ENCODE measurements around the gene PALD1.

PALD1 gene

DNA sequence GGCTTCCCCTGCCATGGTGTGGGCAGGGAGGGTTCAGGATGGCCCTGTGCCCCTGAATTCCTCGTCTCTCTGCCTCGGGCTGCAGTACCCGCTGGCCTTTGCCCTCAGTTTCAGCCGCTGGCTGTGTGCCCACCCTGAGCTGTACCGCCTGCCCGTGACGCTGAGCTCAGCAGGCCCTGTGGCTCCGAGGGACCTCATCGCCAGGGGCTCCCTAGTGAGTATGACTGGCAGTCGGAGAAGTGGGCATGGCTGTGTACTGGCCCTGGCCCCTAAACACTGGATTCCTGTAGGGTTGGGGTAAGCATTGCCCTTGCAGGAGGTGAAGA lies 59.6 kb downstream of the PALD1 start:
- no peak for DNase-seq

DNA sequence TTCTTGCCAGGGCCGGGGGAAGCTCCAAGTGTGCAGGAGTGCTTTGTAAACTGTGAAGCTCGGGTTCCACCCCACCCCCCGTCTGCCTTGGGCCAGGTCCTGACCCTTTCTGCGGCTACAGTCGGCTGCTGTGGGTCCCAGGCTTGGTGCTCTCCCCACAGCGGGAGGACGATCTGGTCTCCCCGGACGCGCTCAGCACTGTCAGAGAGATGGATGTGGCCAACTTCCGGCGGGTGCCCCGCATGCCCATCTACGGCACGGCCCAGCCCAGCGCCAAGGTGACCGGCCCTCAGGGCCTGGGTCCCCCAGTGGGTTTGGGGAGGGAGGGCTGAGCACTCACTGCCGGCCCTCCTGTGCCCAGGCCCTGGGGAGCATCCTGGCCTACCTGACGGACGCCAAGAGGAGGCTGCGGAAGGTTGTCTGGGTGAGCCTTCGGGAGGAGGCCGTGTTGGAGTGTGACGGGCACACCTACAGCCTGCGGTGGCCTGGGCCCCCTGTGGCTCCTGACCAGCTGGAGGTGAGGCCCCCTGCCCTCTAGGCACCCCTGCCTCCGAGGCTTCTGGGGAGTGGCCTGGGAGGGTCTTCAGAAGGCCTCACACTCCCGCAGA lies 60.3 kb downstream of the PALD1 start:
- no peak for DNase-seq

DNA sequence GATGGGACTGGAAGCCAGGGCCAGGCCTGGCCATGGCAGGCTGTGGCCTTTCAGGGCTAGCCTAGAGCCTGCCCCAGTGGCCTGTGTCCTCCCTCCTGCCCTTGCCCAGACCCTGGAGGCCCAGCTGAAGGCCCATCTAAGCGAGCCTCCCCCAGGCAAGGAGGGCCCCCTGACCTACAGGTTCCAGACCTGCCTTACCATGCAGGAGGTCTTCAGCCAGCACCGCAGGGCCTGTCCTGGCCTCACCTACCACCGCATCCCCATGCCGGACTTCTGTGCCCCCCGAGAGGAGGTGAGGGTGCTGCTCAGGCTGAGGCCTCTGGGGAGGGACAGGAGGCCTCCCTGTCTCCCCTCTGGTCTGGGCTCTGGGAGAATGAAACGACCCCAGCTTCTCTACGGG lies 60.9 kb downstream of the PALD1 start:
- DNase-seq = no peak

DNA sequence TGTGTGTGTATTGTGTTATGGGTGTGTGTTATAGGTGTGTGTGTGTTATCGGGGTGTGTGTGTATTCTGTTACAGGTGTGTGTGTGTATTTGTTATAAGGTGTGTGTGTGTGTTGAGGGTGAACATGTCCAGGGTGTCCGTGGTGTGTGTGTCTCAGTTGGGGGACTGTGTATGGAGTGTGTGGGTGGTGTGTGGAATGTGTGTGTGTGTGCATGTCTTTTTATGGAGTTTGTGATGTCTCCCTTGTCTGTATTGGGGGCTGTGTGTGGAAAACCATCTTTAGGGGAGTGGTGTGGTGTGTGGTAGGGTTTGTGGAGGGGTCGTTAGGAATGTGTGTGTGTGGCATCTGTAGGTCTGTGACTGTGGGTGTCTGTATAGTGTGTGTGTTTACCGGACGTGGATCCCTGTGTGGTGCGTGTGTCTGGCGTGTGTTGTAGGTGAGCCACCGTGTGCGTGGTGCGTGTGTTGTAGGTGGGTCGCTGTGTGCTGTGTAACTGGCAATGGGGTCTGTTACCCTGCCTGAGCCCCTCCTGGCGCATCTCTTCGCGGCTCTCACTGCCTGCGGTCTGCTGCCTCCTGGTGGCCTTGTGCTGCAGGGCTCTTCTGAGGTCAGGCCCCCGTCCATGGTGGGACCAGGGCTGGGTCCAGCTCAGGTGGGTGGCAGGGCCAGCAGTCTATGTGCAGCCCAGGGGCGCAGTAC lies 61.7 kb downstream of the PALD1 start:
- DNase-seq = no peak

DNA sequence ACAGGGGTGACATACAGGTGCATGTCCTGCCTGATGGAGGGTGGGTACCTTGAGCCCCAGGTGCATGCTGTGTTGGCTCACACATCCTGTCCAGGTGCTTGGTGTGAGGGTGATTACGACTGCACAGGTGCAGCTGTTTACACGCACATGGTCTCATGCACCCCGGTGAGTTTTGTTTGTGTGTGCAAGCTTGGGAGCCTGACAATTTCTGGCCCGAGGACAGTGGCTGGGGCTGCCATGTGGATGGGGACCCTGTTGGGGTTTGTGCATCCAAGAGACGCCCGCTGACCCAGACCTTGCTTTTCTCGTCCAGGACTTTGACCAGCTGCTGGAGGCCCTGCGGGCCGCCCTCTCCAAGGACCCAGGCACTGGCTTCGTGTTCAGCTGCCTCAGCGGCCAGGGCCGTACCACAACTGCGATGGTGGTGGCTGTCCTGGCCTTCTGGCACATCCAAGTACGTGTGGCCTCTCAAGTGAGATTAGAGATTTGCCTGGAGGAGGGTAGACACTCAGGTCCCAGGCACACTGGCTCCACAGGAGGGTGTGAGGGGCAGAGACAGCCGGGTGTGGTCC lies 62.3 kb downstream of the PALD1 start:
- no peak for DNase-seq

DNA sequence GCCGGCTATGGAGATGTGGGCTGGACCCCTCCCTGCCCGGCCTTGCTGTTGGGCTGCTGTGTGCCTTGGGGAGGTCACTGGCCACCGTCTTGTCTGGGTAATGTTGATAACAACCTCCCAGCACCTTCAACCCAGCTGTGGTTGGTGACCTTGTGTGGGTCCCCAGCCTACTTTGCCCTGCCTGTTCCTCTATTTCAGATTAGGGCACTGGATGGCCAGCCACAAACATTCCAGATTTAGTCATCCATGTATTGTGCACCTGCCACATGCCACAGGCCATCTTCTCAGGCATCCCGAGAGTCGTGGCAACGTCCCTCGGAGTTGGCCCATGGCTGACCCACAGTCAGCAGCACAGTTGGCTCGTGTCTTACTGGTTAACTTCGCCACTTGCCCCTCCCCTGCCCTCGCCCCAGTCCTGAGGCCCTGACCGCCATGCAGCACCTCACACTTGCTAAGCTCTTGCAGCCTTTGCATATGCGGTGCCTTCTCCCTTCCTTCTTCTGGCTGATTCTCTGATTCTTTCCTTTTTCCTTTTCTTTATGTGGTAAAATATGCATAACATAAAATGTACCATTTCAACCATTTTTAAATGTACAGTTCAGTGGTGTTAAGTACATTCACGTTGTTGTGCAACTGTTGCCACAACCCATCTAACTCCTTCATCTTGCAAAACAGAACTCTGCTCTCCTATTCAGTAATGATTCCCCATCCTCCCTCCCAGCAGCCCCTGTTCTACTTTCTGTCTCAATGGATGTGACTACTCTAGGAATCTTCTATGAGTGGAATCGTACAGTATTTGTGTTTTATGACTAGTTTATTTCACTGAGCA lies 63.4 kb downstream of the PALD1 start:
- no peak for DNase-seq

DNA sequence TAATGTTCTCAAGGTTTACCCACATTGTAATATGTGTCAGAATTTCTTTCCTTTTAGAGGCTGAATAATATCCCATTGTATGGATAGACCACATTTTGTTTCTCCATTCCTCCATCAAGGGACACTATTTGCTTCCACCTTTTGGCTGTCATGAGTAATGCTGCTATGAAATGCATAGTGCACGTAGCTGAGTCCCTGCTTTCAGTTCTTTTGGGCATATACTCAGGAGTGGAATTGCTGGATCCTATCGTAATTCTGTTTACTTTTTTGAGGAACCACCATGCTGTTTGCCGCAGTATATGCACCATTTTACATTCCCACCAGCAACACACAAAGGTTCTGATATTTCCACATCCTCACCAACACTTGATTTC lies 64.0 kb downstream of the PALD1 start:
- DNase-seq = no peak

DNA sequence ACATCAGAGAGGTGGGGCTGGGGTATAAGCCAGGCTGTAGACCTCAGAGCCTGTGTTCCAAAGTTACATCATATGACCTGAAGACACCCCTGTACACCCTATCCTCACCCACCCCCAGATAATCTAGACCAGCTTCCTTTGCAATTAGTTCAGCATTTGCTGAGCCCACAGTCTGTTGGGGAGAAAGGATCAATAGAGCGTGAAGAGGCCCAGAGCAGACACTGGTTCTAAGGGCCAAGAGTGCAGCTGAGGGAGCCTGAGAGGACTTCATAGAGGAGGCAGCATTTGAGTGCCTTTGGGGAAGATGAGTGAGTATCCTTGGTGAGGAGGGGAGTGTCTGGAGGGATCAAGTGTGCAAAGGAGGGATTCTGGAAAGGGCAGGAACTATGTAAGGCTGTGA lies 65.3 kb downstream of the PALD1 start:
- DNase-seq = no peak

DNA sequence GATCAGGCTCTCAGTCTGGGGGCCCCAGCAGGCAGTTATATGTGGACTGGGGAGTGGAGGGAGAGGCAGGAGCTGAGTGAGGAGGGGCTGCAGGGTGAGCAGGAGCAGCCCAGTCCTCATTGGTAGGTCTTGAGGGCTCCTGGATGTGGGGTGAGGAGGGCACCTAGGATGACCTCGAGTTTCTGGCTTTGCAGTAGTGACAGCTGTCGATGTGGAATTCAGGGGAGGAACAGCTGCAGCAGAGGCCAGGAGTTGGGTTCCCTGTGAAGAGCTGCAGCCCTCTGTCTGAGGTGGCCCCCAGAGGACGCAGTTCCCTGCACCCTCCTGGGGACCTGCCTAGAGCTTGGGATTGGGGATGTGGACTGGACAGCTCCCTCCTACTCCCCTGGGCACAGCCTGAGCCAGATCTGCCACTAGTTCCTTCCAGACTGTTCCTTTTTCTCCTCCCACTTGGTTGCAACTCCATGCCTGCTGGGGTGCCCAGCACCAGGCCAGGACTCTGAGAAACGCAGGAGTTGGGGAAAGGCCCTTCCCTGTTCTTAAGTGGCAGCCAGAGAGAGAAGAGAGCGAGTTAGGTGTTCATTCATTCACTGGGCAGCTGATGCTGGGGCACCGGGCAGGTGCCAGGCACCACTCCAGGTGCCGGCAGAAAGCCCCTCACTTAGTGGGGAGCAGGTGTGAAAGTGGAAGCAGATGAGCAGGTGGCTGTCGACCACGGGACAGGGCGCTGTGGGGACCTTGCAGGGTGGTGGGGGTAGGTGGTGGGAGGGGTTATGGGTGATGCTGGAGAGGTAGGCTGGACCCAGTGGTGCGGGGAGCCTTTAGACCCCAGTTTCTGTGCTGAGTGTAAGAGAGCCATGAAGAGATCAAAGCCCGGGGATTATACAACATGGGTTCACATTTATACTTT lies 66.1 kb downstream of the PALD1 start:
- DNase-seq = no peak

DNA sequence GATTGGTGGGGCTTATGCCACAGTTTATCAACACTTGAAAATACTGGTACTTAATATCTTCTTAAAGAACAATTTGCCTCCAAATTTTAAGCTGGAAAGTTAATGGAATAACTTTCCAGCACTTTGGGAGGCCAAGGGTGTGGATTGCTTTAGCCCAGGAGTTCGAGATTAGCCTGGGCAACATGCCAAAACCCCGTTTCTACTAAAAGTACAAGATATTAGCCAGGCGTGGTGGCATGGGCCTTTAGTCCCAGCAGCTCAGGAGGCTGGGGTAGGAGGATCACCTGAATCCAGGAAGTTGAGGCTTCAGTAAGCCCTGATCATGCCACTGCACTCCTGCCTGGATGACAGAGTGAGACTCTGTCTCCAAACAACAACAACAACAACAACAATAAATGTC lies 68.0 kb downstream of the PALD1 start:
- DNase-seq = no peak

DNA sequence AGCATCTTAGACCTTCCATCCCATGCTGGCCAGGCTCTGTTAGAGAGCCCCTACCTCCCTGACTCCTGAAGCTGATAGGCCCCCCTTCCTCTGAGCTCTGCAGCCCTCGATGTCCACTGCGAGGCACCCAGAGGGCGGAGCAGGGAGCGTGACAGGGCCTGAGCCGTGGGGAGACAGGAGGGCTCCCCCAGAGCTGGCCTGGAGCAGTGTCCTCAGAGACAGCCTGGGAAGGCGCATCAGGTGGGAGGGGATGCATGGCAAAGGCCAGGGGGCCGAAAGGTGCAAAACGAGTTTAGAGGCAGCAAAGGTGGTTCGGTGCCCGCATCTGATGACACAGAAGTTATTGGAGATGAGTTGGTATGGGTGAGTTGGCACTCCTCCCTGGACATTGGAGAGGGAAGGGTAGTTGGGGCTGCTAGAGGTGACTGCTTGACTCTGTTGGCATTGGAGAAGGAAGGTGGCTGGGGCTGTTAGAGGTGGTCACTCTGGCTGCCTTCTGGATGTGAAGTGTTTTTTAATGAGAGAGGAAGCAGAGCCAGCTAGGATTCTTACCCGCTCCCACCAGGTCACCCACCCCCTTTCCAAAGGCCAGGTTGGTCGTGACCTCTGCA lies 70.9 kb downstream of the PALD1 start:
- DNase-seq = no peak

DNA sequence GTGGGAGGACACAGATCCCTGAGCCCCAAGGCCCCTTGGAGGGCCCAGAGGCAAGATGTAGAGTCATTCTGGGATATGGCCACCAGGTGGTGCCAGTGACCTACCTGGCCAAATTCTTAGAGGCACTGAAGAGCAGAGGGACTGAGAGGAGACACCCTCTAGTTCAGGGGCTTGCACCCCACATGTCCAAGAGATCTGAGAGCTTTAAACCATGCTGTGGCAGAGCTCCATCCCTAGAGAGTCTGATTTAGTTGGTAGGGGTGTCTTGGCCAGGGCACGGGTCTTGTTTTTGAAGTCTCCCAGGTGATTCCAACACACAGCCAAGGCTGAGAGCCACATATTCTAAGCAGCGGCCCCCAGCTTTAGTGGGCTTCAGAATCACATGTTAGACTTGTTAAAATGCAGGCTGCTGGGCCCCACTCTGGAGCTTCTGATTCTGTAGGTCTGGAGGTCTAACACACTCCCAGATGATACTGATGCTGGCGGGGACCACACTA lies 71.4 kb downstream of the PALD1 start:
- peak; percentile 58 for DNase-seq

DNA sequence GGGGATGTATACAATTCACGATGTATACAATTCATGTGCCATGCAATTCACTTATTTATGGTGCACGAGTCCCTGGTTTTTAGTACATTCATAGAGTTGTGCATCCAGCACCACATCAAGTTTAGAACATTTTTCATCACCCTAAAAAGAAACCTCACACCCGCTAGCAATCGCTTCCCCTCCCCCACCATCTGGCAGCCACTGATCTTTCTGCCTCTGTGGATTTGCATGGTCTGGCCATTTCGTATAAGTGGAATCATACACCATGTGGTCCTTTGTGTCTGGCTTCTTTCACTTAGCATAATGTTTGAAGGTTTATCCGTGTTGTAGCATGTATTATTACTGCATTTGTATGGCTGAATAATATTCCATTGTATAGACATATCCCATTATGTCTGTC lies 71.9 kb downstream of the PALD1 start:
- DNase-seq = no peak

DNA sequence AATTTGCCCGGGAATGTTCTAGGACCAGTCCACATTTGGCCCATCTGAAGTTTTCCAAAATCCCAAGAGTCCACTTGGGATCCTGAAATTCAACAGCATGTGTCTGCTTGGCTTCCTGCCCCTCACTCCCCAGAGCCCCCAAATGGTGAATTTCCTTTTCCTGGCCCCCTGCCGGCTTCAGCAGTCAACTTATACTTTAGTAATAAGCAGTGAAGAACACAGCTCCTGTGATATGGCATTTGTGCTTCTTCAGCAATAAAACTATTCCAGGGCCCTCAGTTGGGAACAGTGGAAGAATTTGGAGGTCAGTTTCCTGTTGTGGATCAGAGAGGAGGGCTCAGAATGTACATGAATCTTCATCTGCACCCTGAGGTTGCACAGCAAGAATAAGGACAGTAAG lies 72.9 kb downstream of the PALD1 start:
- DNase-seq = no peak

DNA sequence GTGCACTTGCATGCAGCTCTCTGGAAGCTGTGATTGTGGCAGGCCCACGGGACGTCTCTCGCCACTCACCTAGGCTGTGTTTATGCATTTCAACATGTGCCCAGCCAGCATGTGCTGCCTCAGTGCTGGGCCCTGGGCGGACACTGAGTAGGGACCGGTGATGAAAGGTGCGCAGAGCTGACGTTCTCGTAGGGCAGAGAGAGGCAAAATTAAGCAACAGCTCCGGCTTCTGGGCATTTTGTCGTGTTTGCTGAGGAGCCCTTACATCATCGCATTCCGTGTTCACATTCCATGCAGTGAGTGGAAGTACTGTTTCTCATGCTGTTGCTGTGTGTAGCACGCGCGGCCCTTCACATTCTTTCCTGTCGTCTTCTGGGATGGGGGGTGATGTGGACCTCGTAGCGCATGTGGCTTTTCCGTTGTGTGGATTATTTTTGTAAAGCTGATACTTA lies 73.4 kb downstream of the PALD1 start:
- DNase-seq = no peak

DNA sequence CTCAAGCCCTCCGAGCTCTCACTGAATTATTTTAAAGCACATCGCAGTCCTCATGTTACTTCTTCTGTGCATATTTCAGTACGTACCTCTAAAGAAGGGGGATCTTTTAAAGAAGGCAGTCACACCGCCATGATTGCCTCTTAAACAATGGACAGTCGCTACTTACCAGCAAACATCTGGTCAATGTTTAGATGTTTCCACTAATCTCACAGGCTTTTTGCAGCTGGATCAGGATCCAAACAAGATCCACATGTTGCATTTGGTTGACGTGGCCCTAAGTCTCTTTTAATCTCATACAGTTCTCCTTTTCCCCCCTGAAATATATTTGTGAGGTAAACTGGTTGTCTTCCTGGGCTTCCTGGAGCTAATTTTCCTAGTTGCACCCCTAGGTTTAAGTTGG lies 74.0 kb downstream of the PALD1 start:
- no peak for DNase-seq

DNA sequence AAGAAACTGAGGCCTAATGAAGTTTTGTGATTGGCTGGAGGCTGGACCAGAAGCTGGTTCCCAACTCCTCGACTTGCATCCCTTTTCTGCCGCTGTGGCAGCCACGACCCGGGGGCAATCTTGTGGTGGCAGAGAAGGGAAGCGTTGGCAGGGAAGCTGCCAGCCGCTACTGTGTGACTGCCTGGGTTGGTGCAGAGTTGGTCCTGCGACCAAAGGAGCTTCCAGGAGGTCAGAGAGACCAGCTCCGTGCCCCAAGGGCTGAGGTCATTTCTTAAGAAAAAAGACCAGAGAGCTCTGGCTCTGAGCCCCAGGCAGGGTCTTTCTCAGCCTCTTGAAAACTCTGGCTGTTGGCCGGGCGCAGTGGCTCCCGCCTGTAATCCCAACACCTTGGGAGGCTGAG lies 76.8 kb downstream of the PALD1 start:
- DNase-seq = no peak

DNA sequence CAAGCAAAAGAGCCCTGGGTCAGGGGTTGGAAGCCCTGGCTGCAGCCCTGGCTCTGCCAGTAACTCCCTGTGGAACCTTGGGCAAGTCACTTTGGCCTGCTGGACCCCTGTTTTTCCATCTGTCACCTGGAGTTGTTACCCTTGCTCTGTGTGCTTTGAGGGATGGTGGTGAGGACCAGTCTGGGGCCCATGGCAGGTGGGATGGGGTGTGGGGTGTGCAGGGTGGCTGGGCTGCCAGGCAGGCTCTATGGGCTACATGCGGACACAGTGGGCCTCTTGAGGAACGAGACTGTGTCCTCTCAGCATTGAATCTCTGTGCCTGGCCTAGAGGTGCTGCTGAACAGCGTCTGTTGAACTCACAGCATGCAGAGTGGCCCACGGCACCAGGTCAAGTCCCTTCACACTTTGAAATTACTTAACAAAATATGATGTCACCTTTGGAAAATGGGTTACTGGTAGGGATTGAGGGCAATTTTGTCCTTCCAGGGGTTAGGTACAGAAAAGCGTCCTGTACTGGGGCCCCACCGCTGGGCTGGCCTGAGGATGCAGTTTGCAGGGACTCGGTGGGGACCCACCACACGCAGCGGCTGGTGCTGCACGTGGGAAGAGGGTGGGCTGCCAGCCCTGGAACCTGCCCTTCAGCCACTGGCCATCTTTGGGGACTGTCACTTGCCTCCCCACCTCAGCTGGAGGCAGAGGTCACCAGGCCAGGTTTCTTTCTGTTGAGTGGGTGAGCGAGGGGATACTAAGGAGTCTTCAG lies 78.7 kb downstream of the PALD1 start:
- no peak for DNase-seq

DNA sequence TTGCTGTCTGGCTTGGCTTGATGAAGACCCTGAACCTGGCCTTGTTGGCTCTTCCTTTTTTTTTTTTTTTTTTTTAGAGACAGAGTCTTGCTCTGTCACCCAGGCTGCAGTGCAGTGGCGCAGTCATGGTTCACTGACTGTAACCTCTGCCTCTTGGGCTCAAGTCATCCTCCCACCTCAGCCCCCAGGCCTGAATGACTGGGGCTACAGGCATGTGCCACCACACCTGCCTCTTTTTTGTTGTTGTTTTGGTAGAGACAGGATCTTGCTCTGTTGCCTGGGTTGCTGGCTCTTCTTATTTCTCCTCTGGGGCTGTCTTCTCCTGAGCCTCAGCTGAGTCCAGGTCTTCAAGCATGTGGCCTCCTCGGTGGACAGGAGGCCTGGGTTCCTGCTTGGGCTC lies 79.3 kb downstream of the PALD1 start:
- DNase-seq = no peak

DNA sequence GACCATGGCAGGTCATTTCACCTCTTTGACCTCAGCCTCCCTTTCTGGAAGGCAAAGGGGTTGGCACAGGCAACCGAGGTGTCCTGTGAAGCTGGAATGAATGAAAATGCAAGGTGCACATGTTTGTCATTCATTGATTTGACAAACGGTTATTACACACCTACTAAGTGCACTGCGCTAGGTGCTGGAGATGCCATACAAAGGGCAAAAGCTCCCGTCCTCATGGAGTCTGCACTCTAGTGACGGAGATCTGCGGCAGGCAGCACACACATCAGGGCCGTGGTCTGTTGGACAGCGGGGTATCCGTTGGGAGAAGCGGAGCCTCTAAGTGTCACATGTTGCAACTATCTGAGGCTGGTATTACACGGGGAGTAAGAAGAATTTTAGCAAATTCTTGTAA lies 79.7 kb downstream of the PALD1 start:
- no peak for DNase-seq

Measured in central memory CD4-positive, alpha-beta T cell (primary cell).